ENCODE measurements around the gene FBXW5. TPM values are rescaled to one million over a fixed set of nuclear protein-coding genes. Genes with fewer than 3 reads are reported as not detected.
A peak's percentile ranks its signal among the peaks of the same experiment; 100 is the strongest.

The FBXW5 gene
- total and polyA plus RNA-seq, 9 of the 15 experiments (the other 6 are each of a cell fraction or from before 2014, with no cell fraction given): 0.21 to 128 (median 37.0) TPM

DNA sequence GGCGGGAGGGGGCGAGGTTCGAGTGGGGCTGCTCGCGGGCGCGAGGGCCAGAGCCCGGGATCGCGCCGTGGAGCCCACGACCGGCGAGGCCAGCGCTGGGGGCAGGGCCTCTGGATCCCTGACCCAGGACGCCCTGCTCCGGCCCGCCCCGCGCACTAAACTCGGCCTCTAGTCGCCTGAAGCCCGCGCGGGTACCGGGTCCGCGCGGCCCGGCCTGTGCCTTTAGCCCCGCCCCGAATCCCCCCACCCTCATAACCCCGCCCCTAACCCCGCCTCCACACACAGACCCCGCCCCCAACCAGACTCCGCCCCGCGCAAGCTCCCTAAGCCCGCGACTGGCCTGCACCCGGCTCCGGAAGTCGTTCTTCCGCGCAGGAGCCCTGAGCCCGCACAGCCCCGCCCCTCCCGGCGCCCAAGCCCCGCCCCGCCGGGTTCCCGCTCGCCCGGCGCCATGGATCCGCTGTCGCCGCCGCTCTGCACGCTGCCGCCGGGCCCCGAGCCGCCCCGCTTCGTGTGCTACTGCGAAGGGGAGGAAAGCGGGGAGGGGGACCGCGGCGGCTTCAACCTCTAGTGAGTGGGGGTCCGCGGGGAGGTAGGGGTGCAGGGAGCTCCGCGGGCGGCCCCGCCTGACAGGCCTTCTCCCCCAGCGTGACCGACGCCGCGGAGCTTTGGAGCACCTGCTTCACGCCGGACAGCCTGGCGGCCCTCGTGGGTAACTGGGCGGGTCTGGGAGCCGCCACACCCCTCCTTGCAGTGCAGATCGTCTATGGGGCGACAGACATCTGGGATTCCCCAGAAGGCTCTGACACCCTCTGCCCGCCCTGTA is 47.7 kb upstream of the FBXW5 start, which contains the start of gene PAXX (continued):
- TF ChIP-seq, protein P1, sequence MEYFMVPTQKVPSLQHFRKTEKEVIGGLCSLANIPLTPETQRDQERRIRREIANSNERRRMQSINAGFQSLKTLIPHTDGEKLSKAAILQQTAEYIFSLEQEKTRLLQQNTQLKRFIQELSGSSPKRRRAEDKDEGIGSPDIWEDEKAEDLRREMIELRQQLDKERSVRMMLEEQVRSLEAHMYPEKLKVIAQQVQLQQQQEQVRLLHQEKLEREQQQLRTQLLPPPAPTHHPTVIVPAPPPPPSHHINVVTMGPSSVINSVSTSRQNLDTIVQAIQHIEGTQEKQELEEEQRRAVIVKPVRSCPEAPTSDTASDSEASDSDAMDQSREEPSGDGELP (CRISPR knock-in tag; IDR thresholded peaks at IDR 0.05; ENCODE audit: borderline replicate concordance): peak; percentile 60
- peak; percentile 89 for TF ChIP-seq SAP30 (IDR thresholded peaks at IDR 0.05; ENCODE audit: borderline replicate concordance, insufficient read depth, low read depth, low read length, poor library complexity, severe bottlenecking)
- TF ChIP-seq HNRNPLL (IDR thresholded peaks at IDR 0.05; ENCODE audit: low read depth, low read length, poor library complexity, severe bottlenecking): peak; percentile 39
- TF ChIP-seq, protein P2, sequence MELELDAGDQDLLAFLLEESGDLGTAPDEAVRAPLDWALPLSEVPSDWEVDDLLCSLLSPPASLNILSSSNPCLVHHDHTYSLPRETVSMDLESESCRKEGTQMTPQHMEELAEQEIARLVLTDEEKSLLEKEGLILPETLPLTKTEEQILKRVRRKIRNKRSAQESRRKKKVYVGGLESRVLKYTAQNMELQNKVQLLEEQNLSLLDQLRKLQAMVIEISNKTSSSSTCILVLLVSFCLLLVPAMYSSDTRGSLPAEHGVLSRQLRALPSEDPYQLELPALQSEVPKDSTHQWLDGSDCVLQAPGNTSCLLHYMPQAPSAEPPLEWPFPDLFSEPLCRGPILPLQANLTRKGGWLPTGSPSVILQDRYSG (tag; conservative IDR thresholded peaks at IDR 0.05; ENCODE audit: low read depth): no peak
- no peak for TF ChIP-seq ZNF174 (CRISPR knock-in tag; IDR thresholded peaks at IDR 0.05)
- peak in 1 of 2 experiments; percentile 67; a peak in 1 of 4 replicates for TF ChIP-seq TEAD1 (CRISPR knock-in tag; IDR thresholded peaks at IDR 0.05)
- peak; percentile 31; the same call in 1 of the 2 replicates for TF ChIP-seq ESRRA (IDR thresholded peaks at IDR 0.05; ENCODE audit: borderline replicate concordance, low read depth)
- no peak for TF ChIP-seq ZNF253 (CRISPR knock-in tag; conservative IDR thresholded peaks at IDR 0.05)
- no peak for TF ChIP-seq RFX1 (IDR thresholded peaks at IDR 0.05)
- TF ChIP-seq TFE3 (CRISPR knock-in tag; IDR thresholded peaks at IDR 0.05): no peak
- no peak for TF ChIP-seq ZBTB17 (CRISPR knock-in tag; IDR thresholded peaks at IDR 0.05)
- TF ChIP-seq, protein P3, sequence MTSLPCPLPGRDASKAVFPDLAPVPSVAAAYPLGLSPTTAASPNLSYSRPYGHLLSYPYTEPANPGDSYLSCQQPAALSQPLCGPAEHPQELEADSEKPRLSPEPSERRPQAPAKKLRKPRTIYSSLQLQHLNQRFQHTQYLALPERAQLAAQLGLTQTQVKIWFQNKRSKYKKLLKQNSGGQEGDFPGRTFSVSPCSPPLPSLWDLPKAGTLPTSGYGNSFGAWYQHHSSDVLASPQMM (CRISPR knock-in tag; IDR thresholded peaks at IDR 0.05): no peak
- no peak for TF ChIP-seq FOXM1 (IDR thresholded peaks at IDR 0.05; ENCODE audit: low read depth)
- 0 out of 2 replicates have a peak, but pooled peaks have one; percentile 46 for TF ChIP-seq FOXM1 (CRISPR knock-in tag; IDR thresholded peaks at IDR 0.05; ENCODE audit: low read depth)
- peak; percentile 81; the same call in 1 of the 2 replicates for TF ChIP-seq PHF8 (IDR thresholded peaks at IDR 0.05; ENCODE audit: borderline replicate concordance, low read length)
- no peak for TF ChIP-seq RBM14 (IDR thresholded peaks at IDR 0.05; ENCODE audit: borderline replicate concordance, insufficient read depth, low read depth, low read length)
- TF ChIP-seq ZNF644 (tag; IDR thresholded peaks at IDR 0.05; ENCODE audit: low read depth): no peak
- TF ChIP-seq FOXK1 (CRISPR knock-in tag; IDR thresholded peaks at IDR 0.05; ENCODE audit: borderline replicate concordance): no peak
- TF ChIP-seq TAF15 (IDR thresholded peaks at IDR 0.05; ENCODE audit: low read depth, low read length): no peak
- no peak for TF ChIP-seq ZNF717 (CRISPR knock-in tag; IDR thresholded peaks at IDR 0.05)
- TF ChIP-seq ZBTB1 (CRISPR knock-in tag; IDR thresholded peaks at IDR 0.05; ENCODE audit: borderline replicate concordance, low read depth): peak; percentile 63; the same call in 1 of the 2 replicates

All from K562 (cell line).